Fibroblast of the conjunctiva (primary cell): ENCODE data around the gene ASH1L.
"Not testable (repeated sequence)": the region's sequence is repeated elsewhere in the genome, so short reads cannot be mapped to it uniquely, and the experiment has no call there.

Experiments used
- DNase-seq: peaks from one replicate; pipeline ENCODE4 v3.0.0-alpha.2; 2010; ENCODE audit warnings: low read depth

Gene ASH1L

GRCh38 chr1:155442431-155442830 is 120.2 kb downstream of the ASH1L start:
- DNase-seq: not testable (repeated sequence)

GRCh38 chr1:155437405-155437804 is 125.2 kb downstream of the ASH1L start:
- no peak for DNase-seq

- not testable (repeated sequence) for DNase-seq
Measured at GRCh38 chr1:155433831-155434389, 128.7 kb downstream of the ASH1L start.

DNA sequence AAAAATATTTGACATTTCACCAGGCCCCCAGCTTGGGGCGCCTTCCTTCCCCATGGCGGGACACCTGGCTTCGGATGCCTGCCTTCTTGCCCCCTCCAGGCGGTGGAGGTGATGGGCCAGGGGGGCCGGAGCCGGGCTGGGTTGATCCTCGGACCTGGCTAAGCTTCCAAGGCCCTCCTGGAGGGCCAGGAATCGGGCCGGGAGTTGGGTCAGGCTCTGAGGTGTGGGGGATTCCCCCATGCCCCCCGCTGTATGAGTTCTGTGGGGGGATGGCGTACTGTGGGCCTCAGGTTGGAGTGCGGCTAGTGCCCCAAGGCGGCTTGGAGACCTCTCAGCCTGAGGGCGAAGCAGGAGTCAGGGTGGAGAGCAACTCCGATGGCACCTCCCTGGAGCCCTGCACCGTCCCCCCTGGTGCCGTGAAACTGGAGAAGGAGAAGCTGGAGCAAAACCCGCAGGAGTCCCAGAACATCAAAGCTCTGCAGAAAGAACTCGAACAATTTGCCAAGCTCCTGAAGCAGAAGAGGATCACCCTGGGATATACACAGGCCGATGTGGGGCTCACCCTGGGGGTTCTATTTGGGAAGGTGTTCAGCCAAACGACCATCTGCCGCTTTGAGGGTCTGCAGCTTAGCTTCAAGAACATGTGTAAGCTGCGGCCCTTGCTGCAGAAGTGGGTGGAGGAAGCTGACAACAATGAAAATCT is 129.3 kb downstream of the ASH1L start:
- not testable (repeated sequence) for DNase-seq

GRCh38 chr1:155424091-155424490 is 138.5 kb downstream of the ASH1L start:
- no peak for DNase-seq

GRCh38 chr1:155420788-155421187 is 141.8 kb downstream of the ASH1L start:
- no peak for DNase-seq

GRCh38 chr1:155411840-155412239 is 150.8 kb downstream of the ASH1L start:
- DNase-seq: not testable (repeated sequence)

DNA sequence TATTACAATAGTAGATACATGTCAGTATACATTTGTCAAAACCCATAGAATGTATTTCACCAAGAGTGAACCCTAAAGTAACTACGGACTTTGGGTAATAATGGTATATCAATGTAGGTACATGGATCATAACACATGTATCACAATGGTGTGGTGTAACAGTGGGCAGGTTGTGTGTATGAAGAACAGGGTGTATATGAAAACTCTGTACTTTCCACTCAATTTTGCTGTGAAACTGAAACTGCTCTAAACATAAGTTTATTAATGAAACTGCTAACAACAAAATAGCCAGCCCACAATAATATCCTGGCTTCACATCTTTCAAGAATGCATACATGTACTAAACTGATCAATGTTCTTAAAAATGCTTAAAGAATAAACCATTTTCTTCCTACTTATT is 151.7 kb downstream of the ASH1L start:
- DNase-seq: no peak

DNA sequence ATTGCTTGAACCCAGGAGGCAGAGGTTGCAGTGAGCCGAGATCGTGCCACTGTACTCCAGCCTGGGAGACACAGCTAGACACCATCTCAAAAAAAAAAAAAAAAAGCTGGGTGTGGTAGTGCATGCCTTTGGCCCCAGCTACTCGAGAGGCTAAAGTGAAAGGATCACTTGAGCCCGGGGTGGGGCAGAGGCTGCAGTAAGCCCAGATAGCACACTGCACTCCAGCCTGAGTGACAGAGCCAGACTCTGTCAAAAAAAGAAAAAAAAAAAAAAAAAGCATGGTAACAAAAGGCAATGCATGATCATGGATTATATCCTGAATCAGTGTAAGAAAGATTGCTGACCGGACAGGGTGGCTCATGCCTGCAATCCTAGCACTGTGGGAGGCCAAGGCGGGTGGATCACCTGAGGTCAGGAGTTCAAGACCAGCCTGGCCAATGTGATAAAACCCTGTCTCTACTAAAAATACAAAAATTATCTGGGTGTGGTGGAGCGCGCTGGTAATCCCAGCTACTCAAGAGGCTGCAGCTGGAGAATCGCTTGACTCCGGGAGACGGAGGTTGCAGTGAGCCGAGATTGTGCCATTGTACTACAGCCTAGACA is 165.6 kb downstream of the ASH1L start:
- DNase-seq: no peak

- DNase-seq: no peak
Measured at GRCh38 chr1:155392898-155393411, 169.6 kb downstream of the ASH1L start.

GRCh38 chr1:155389826-155390225 is 172.8 kb downstream of the ASH1L start:
- DNase-seq: no peak

DNA sequence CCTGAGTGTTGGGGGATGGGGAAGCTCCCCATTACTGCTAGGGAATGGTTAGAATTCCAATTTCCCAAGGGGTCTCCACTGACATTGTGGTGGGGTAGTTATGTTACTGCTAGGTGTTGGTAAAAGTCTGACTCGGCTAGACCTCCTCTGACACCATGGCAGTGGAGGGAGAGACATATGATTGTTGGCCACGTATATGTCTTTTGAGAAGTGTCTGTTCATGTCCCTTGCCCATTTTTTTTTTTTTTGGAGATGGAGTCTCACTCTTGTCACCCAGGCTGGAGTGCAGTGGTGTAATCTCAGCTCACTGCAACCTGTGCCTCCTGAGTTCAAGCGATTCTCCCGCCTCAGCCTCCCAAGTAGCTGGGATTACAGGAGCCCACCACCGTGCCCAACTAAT is 176.8 kb downstream of the ASH1L start:
- not testable (repeated sequence) for DNase-seq

DNA sequence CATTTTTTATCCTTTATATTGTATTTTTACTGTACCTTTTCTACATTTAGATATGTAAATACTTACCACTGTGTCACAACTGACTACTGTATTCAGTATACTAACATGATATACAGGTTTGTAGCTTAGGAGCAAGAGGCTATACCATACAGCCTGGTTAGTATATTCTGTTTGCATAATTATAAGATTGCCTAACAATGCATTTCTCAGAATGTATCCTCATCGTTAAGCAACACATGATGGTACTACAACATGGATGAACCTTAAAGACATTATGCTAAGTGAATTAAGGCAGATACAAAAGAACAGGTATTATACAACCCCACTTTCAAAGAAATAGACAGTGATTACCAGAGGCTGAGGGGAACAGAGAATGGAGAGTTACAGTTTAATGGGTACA is 179.2 kb downstream of the ASH1L start:
- DNase-seq: no peak

DNA sequence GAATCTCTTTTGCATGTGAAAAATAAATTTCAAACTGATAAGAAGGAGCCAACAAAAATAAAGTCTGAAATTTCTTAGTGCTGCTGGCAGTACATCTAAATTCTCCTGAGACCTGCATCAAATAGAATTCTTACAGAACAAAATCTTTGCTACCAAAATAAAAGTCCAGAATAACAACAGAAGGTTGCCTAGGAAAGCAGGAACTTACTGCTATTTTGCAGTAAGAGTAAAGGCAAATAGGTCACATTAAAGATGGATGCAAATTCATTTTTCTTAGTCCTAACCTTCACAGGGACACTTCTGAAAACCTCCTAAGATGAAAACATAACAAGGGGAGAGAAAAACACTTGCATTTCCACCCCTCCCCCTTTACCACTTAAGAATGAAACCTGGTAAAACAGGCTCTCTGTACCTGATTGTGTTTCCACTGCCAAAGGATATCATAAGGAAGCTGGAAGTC is 182.9 kb downstream of the ASH1L start:
- peak; percentile 83 for DNase-seq

- peak; percentile 1 for DNase-seq
Measured at GRCh38 chr1:155379180-155379579, 183.4 kb downstream of the ASH1L start.

DNA sequence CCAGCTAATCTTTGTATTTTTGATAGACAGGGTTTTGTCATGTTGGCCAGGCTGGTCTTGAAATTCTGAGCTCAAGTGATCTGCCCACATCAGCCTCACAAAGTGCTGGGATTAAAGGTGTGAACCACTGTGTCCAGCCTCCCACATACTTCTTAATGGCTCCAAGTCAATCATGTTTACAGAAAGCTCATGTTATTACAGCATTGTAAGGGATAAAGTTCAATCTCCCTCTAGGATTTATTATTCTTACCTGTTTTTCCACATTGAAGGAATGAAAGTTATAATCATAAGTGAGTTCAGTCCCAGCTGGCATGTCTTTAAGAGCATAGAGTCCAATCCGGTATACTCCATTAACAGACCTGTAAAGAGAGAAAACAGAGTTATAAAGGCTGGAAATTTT is 202.6 kb downstream of the ASH1L start:
- DNase-seq: no peak

DNA sequence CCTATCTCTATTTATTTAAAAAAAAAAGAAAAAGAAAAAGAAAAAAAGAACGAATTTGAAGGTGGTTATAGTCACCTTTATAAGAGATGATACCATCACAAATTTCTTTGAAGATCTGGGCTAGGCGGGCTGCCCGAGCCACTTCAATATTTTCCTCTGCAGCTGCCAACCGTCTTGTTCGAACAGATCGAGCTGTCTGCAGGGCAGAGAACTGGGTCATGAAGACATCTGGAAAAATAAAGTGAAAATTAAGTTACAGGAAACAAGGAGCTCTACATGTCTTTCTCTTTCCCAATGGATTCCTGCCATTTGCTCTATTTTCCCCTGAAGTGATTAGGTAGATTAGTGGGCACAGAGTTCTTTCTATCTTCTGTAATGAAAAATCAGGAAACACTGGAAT is 210.0 kb downstream of the ASH1L start:
- DNase-seq: no peak

- no peak for DNase-seq
Measured at GRCh38 chr1:155342842-155343241, 219.8 kb downstream of the ASH1L start.

DNA sequence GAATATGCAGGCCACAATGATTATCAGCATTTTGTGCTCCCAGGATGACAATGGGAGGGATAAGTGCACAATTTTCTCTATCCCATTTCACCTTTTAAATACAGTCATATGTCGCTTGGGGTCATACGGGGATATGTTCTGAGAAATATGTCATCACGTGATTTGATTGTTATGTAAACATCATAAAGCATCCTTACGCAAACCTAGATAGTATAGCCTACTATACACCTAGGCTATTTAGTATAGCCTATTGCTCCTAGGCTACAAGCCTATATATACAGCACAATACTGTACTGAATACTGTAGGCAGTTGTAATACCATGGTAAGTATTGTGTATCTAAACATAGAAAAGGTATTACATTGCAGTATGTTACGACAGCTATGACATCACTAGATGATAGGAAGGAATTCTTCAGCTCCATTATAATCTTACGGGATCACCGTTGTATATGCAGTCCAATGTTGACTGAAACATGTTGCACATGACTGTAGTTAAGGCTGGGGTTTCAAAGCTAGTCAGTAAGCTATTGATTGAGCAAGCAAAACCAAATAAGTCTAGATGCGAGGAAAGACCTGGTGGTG is 223.0 kb downstream of the ASH1L start:
- no peak for DNase-seq

- DNase-seq: no peak
Measured at GRCh38 chr1:155334962-155335361, 227.6 kb downstream of the ASH1L start.

DNA sequence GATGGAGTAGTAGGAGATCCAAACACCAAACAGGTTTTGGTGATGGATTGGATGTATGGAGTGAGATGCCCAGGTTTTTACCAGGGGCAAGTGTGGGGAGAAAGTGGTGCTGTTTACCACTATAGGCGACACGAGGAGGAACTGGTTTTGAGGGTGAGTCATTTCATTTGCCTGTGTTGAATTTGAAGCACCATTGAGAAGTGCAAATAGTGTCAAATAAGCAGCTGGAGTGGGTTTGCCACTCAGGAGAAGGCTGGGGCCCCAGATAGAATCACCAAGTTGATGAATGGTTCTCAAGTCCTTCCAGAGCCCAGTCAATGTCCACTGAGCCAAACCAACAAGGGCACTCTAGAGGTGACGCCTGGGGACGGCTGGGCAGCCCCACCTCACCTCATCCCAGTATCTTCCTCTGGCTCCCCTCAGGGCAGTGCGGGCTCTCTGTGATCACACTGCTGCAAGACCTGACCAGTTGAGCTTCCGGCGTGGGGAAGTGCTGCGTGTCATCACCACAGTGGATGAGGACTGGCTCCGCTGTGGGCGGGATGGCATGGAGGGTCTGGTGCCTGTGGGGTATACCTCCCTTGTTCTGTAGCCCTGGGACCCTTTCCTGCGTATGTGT is 232.5 kb downstream of the ASH1L start:
- no peak for DNase-seq

GRCh38 chr1:155328856-155329255 is 233.7 kb downstream of the ASH1L start:
- not testable (repeated sequence) for DNase-seq
